ENCODE data around the gene EPOP. TPM values are rescaled to one million over a fixed set of nuclear protein-coding genes. Genes with fewer than 3 reads are reported as not detected.
A peak's percentile ranks its signal among the peaks of the same experiment; 100 is the strongest.

EPOP gene
- total and polyA plus RNA-seq, 2 of the 13 experiments (the other 11 are each of a cell fraction or from before 2014, with no cell fraction given), result 14.7 to 37.8 TPM

GRCh38 chr17:38702166-38702915 lies 27.6 kb upstream of the EPOP start (continued):
- TF ChIP-seq CBX2 (IDR thresholded peaks at IDR 0.05; ENCODE audit: low read depth, low read length) (no peak), CBX2 (CRISPR knock-in tag; IDR thresholded peaks at IDR 0.05; ENCODE audit: low read depth) (no peak), KLF15 (CRISPR knock-in tag; IDR thresholded peaks at IDR 0.05; ENCODE audit: borderline replicate concordance) (no peak; the same call in 1 of the 2 replicates), YEATS2 (CRISPR knock-in tag; IDR thresholded peaks at IDR 0.05; ENCODE audit: borderline replicate concordance) (peak; percentile 95), ZMAT5 (CRISPR knock-in tag; IDR thresholded peaks at IDR 0.05; ENCODE audit: borderline replicate concordance, low read depth) (no peak), PREB (CRISPR knock-in tag; IDR thresholded peaks at IDR 0.05) (no peak), TRIM24 (CRISPR knock-in tag; IDR thresholded peaks at IDR 0.05) (no peak), KMT2B (CRISPR knock-in tag; IDR thresholded peaks at IDR 0.05) (peak; percentile 18; the same call in 1 of the 2 replicates), ZGPAT (CRISPR knock-in tag; IDR thresholded peaks at IDR 0.05) (no peak; the same call in none of the 2 replicates), MBNL3 (CRISPR knock-in tag; conservative IDR thresholded peaks at IDR 0.05) (no peak), SNAPC2 (CRISPR knock-in tag; IDR thresholded peaks at IDR 0.05) (0 out of 2 replicates have a peak, but pooled peaks have one; percentile 15), CCAR2 (optimal IDR thresholded peaks at IDR 0.05; ENCODE audit: low read depth, low read length) (no peak), GATAD1 (CRISPR knock-in tag; IDR thresholded peaks at IDR 0.05) (peak; percentile 78), ZKSCAN8 (CRISPR knock-in tag; IDR thresholded peaks at IDR 0.05; ENCODE audit: borderline replicate concordance) (peak; percentile 98), ZNF256 (CRISPR knock-in tag; conservative IDR thresholded peaks at IDR 0.05) (no peak; the same call in 1 of the 2 replicates), REXO4 (CRISPR knock-in tag; IDR thresholded peaks at IDR 0.05; ENCODE audit: borderline replicate concordance) (0 out of 2 replicates have a peak, but pooled peaks have one; percentile 21), MTA1 (CRISPR knock-in tag; IDR thresholded peaks at IDR 0.05; ENCODE audit: borderline replicate concordance) (no peak), NFRKB (IDR thresholded peaks at IDR 0.05) (no peak), ZSCAN12 (CRISPR knock-in tag; IDR thresholded peaks at IDR 0.05) (no peak), LBX2 (CRISPR knock-in tag; IDR thresholded peaks at IDR 0.05; ENCODE audit: borderline replicate concordance) (peak; percentile 94; the same call in 1 of the 2 replicates), ONECUT2 (CRISPR knock-in tag; IDR thresholded peaks at IDR 0.05) (peak; percentile 42; the same call in 1 of the 2 replicates), ZNF18 (CRISPR knock-in tag; IDR thresholded peaks at IDR 0.05; ENCODE audit: insufficient replicate concordance) (no peak), HOMEZ (CRISPR knock-in tag; IDR thresholded peaks at IDR 0.05; ENCODE audit: low read depth) (no peak), ISX (CRISPR knock-in tag; conservative IDR thresholded peaks at IDR 0.05) (no peak)
